Ishikawa (cell line): ENCODE data around the gene PIN4.

Experiments used
- CEBPB ChIP-seq: IDR thresholded peaks from 2 replicates; pipeline ENCODE4 v1.6.1; 2012
- CREB1 ChIP-seq: IDR thresholded peaks from 2 replicates; pipeline ENCODE4 v1.6.1; 2012; ENCODE audit warnings: low read depth
- EGR1 ChIP-seq: IDR thresholded peaks from 2 replicates; pipeline ENCODE4 v1.6.1; 2012
- EP300 ChIP-seq: IDR thresholded peaks from 2 replicates; pipeline ENCODE4 v1.6.1; 2012; ENCODE audit warnings: borderline replicate concordance
- FOXM1 ChIP-seq: IDR thresholded peaks from 2 replicates; pipeline ENCODE4 v1.6.1; 2012; ENCODE audit warnings: low read depth, borderline replicate concordance
- NFIC ChIP-seq: IDR thresholded peaks from 2 replicates; pipeline ENCODE4 v1.6.1; 2012
- RAD21 ChIP-seq: IDR thresholded peaks from 2 replicates; pipeline ENCODE4 v1.6.1; 2012; ENCODE audit warnings: low read depth
- TAF1 ChIP-seq: IDR thresholded peaks from 2 replicates; pipeline ENCODE4 v1.6.1; 2012; ENCODE audit warnings: low read depth, mild to moderate bottlenecking
- TCF12 ChIP-seq: IDR thresholded peaks from 2 replicates; pipeline ENCODE4 v1.6.1; 2012; ENCODE audit warnings: low read depth
- TEAD4 ChIP-seq: IDR thresholded peaks from 2 replicates; pipeline ENCODE4 v1.6.1; 2012
- YY1 ChIP-seq: IDR thresholded peaks from 2 replicates; pipeline ENCODE4 v1.6.1; 2012; ENCODE audit warnings: low read depth
- ZBTB7A ChIP-seq: IDR thresholded peaks from 2 replicates; pipeline ENCODE4 v1.6.1; 2012; ENCODE audit warnings: low read depth
- TF ChIP-seq, protein P1 (sequence below): IDR thresholded peaks from 2 replicates; pipeline ENCODE4 v1.6.1; 2012; ENCODE audit warnings: low read depth, mild to moderate bottlenecking
- TF ChIP-seq, protein P2 (sequence below): IDR thresholded peaks from 2 replicates; pipeline ENCODE4 v1.6.1; 2012
- TF ChIP-seq, protein P3 (sequence below): IDR thresholded peaks from 2 replicates; pipeline ENCODE4 v1.6.1; 2012

PIN4 gene

DNA sequence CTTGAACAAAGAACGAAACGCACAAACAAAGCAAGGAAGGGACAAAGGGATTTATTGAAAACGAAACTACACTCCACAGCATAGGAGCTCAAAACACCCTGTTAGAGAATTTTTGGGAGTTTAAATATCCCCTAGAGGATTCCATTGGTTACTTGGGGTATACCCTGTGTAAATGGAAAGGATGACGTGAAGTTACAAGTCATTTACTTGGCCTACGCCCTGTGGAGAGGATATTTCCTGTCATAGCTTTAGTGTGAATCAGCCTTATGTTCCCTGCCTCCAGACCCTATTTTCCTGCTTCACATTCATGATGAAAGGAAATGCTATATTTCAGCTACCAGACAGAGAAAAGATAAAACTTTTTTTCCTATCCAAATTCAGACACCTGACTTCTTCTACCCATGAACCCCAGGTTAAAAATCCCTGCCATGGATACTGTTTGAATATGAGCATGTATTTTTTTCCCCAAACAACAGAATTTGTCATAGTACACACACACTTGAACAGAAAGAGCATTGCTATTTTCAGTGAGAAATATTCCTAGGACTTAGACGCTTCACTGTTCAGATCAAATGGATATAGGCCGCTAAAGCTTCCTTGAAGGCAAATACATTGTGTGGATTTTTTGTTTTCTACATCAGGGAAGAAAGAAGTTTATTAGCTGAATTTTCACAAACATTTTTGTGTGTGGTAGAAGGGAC lies 20.4 kb downstream of the PIN4 start:
- TF ChIP-seq, protein P1, sequence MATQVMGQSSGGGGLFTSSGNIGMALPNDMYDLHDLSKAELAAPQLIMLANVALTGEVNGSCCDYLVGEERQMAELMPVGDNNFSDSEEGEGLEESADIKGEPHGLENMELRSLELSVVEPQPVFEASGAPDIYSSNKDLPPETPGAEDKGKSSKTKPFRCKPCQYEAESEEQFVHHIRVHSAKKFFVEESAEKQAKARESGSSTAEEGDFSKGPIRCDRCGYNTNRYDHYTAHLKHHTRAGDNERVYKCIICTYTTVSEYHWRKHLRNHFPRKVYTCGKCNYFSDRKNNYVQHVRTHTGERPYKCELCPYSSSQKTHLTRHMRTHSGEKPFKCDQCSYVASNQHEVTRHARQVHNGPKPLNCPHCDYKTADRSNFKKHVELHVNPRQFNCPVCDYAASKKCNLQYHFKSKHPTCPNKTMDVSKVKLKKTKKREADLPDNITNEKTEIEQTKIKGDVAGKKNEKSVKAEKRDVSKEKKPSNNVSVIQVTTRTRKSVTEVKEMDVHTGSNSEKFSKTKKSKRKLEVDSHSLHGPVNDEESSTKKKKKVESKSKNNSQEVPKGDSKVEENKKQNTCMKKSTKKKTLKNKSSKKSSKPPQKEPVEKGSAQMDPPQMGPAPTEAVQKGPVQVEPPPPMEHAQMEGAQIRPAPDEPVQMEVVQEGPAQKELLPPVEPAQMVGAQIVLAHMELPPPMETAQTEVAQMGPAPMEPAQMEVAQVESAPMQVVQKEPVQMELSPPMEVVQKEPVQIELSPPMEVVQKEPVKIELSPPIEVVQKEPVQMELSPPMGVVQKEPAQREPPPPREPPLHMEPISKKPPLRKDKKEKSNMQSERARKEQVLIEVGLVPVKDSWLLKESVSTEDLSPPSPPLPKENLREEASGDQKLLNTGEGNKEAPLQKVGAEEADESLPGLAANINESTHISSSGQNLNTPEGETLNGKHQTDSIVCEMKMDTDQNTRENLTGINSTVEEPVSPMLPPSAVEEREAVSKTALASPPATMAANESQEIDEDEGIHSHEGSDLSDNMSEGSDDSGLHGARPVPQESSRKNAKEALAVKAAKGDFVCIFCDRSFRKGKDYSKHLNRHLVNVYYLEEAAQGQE, result no peak
- no peak for TF ChIP-seq EP300
- TF ChIP-seq, protein P2, sequence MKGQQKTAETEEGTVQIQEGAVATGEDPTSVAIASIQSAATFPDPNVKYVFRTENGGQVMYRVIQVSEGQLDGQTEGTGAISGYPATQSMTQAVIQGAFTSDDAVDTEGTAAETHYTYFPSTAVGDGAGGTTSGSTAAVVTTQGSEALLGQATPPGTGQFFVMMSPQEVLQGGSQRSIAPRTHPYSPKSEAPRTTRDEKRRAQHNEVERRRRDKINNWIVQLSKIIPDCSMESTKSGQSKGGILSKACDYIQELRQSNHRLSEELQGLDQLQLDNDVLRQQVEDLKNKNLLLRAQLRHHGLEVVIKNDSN, result no peak
- TF ChIP-seq FOXM1, result no peak
- TF ChIP-seq TCF12, result no peak
- no peak for TF ChIP-seq CREB1
- TF ChIP-seq ZBTB7A, result no peak
- TF ChIP-seq TAF1, result no peak
- TF ChIP-seq CEBPB, result no peak
- no peak for TF ChIP-seq EGR1
- no peak for TF ChIP-seq YY1
- TF ChIP-seq NFIC, result no peak

DNA sequence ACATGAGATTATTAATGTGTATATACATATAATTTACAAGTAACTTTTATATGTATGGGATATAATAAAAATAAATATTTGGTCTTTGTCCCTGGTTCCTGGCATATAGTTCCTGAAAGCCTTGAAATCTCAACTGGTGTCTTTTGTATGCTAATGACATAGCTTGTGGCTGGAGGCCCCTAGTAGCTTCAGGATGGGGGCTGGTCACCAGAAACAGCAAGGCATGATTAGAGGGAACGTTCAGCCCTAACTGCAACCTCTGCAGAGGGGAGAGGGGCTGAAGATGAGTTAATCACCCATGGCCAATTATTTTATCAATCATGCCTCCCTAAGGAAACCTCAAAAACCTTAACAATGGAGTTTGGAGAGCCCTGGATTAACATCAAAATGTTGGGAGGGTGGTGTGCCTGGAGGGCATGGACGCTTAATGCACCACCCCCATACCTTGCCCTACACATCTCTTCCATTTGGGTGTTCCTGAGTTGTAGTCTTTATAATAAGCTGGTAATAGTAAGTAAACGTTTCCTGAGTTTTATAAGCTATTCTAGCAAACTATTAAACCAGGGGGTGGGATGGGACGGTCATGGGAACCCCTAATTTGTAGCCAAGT lies 21.3 kb downstream of the PIN4 start:
- TF ChIP-seq YY1 (no peak), FOXM1 (no peak), EP300 (no peak), EGR1 (no peak), CEBPB (no peak), CREB1 (no peak), ZBTB7A (no peak), TCF12 (no peak), TAF1 (no peak), NFIC (no peak), RAD21 (no peak), TEAD4 (no peak)
- TF ChIP-seq, protein P1, result no peak
- TF ChIP-seq, protein P2, result no peak
- TF ChIP-seq, protein P3, sequence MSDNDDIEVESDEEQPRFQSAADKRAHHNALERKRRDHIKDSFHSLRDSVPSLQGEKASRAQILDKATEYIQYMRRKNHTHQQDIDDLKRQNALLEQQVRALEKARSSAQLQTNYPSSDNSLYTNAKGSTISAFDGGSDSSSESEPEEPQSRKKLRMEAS, result no peak

DNA sequence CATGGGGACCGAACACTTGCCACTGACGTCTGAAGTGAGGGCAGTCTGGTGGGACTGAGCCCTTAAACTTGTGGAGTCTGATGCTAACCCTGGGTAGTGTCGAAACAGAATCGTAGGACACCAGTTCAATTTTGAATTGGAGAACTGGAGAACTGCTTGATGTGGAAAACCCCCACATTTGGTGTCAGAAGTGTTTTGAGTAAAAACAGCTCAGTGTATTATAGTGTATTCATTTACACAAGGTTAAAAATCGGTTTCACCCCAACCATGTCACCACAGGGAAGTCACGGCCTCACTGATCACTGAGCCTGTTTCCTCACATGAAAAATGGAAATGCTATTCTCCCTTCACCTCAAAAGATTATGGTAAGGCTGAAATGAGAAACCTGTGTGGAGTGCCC lies 21.9 kb downstream of the PIN4 start:
- TF ChIP-seq YY1, result no peak
- no peak for TF ChIP-seq EGR1
- TF ChIP-seq TCF12, result no peak
- TF ChIP-seq TEAD4, result no peak
- no peak for TF ChIP-seq FOXM1
- TF ChIP-seq, protein P1, result no peak
- TF ChIP-seq NFIC, result no peak
- no peak for TF ChIP-seq CREB1
- TF ChIP-seq, protein P2, result no peak
- TF ChIP-seq ZBTB7A, result no peak
- TF ChIP-seq RAD21, result no peak
- TF ChIP-seq EP300, result no peak
- TF ChIP-seq CEBPB, result no peak
- TF ChIP-seq, protein P3, result no peak
- TF ChIP-seq TAF1, result no peak
